Thyroid gland (tissue), 4 donors: ENCODE results near the gene GADL1.

ENCODE experiments used
- POLR2A ChIP-seq, 2 donors: fragments of 450-650 bp; IDR thresholded peaks; one replicate each; pipeline ENCODE4 v1.6.1; 2017; ENCODE audit warnings: antibody characterized with exemption in 2 of 2, mild to moderate bottlenecking in 2 of 2, moderate library complexity in 1 of 2
- TF ChIP-seq, protein P1 (sequence below), 6 experiments: fragments of 200-600 bp in 3 of 6; fragments of 450-650 bp in 3 of 6; sonication (generic) in 3 of 6; IDR thresholded peaks; one replicate each; pipeline ENCODE4 v1.5.1; 2016 to 2019; ENCODE audit warnings: antibody characterized with exemption in 6 of 6, mild to moderate bottlenecking in 2 of 6, inconsistent platforms in 1 of 6, moderate library complexity in 1 of 6

DNA sequence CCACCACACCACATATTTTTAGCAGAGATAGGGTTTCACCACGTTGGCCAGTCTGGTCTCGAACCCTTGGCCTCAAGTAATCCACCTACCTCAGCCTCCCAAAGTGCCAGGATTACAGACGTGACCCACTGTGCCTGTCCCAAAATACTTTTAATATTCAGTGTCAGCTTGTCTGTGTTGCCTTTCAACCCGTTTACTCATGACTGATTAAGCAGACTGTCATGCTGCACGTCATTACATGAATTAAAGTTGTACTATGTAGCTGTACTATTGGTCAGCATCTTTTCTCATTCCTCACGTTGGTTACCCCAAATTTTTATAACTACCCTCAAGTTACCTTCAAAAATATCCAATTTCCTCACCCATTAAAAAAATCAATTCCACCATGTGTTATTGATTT is 48.7 kb upstream of the GADL1 start:
- TF ChIP-seq, protein P1, sequence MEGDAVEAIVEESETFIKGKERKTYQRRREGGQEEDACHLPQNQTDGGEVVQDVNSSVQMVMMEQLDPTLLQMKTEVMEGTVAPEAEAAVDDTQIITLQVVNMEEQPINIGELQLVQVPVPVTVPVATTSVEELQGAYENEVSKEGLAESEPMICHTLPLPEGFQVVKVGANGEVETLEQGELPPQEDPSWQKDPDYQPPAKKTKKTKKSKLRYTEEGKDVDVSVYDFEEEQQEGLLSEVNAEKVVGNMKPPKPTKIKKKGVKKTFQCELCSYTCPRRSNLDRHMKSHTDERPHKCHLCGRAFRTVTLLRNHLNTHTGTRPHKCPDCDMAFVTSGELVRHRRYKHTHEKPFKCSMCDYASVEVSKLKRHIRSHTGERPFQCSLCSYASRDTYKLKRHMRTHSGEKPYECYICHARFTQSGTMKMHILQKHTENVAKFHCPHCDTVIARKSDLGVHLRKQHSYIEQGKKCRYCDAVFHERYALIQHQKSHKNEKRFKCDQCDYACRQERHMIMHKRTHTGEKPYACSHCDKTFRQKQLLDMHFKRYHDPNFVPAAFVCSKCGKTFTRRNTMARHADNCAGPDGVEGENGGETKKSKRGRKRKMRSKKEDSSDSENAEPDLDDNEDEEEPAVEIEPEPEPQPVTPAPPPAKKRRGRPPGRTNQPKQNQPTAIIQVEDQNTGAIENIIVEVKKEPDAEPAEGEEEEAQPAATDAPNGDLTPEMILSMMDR (IDR thresholded peaks at IDR 0.05), result no peak
- TF ChIP-seq POLR2A (IDR thresholded peaks at IDR 0.05), result no peak
